Lung microvascular endothelial cell (primary cell): ENCODE results near the gene METTL25. TPM values are rescaled to one million over a fixed set of nuclear protein-coding genes. Genes with fewer than 3 reads are reported as not detected.
A peak's percentile ranks its signal among the peaks of the same experiment; 100 is the strongest.
"Not testable (repeated sequence)": the region's sequence is repeated elsewhere in the genome, so short reads cannot be mapped to it uniquely, and the experiment has no call there.

Experiments
- DNase-seq, 2 donors: peaks; one replicate each; pipeline versions ENCODE4 v3.0.0 to v3.0.0-alpha.2; 2010; ENCODE audit warnings: low read depth in 2 of 2
- total RNA-seq: library from RNA; depleted of rRNA; stranded (reverse); fragments of >200 nt; gene quantifications from 2 replicates; pipeline ENCODE4 v1.2.1, GENCODE V29; 2014

METTL25 gene, protein sequence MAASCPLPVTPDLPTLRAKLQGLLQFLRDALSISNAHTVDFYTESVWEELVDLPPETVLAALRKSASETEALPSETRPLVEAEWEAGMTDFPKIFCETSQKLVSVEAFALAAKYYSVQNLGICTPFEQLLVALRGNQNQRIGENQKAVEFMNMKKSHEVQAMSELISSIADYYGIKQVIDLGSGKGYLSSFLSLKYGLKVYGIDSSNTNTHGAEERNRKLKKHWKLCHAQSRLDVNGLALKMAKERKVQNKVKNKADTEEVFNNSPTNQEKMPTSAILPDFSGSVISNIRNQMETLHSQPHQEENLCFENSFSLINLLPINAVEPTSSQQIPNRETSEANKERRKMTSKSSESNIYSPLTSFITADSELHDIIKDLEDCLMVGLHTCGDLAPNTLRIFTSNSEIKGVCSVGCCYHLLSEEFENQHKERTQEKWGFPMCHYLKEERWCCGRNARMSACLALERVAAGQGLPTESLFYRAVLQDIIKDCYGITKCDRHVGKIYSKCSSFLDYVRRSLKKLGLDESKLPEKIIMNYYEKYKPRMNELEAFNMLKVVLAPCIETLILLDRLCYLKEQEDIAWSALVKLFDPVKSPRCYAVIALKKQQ
- 8.1 and 15.7 TPM in 2 replicates for total RNA-seq

DNA sequence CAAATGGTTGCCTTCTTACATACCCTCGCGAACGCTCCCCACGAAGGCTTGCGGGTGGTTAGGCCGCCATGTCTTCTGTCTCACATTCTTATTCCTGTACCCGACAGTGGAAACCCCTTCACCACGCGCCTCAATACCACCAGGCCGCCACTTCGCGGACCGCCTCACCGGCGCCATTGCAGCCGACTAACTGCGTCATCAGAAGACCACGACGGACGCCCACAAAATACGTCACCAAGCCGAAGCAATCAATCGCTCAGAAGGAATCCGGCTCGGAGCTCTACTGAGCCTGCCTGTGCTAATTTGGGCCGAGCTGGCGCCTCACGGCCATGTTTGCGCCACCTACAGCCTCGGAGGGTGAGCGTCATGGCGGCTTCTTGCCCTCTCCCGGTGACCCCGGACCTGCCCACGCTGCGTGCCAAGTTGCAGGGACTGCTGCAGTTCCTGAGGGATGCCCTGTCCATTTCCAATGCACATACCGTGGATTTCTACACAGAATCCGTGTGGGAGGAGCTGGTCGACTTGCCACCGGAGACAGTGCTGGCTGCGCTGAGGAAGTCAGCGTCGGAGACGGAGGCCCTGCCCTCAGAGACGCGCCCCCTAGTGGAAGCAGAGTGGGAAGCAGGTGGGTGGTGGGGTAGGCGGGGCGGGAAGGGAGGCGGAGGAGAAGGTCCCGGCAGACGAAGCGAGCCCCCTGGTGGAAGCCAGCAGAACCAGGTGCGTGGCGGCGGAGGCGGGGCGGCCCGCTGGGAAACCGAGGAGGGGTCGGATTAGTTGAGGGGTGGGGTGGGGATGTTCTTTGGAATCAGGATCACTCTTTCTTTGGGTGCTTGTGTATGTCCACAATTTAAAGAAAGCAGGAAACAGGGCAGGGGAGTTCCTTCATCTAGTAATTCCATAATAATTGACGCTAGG is at the start of gene METTL25, which contains the start of gene CCDC59:
METTL25 (plus strand) TSS at position 330 of the 915 bp plus-strand sequence; CDS start at position 367, 37 bp downstream.
CCDC59 (minus strand) TSS at position 188 of the 915 bp plus-strand sequence; CDS start at position 177, 11 bp downstream.
- DNase-seq: peak; percentile 99 to 100

DNA sequence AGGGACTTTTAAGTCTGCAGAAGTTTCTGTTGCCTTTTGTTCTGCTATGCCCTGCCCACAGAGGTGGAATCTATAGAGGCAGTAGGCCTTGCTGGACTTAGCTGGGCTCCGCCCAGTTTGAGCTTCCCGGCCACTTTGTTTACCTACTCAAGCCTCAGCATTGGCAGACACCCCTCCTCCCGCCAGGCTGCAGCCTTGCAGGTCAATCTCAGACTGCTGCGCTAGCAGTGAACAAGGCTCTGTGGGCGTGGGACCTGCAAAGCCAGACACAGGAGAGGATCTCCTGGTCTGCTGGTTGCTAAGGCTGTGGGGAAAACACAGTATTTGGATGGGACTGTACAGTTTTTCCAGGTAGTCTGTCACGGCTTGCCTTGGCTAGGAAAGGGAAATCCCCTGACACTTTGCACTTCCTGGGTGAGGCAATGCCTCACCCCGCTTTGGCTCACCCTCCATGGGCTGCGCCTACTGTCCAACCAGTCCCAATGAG is 43.9 kb upstream of the METTL25 start:
- no peak for DNase-seq

DNA sequence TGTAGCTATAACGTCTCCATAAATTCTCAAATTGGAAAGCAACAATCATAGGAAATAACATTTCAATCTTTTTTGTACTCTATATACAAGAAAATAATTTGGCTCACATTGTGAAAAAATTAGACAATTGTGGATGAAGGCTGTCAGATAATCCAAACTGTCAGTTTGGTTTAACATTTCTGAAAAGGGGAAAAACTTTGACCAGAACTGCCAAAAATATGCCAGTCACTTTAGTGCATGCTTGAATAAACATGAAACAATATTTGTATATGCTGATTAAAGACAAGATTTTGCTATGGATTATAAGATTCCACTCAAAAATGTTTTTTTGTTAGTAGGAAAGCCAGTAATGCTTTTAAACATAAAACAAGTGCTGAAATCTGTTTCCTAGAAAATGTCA is 39.1 kb upstream of the METTL25 start:
- DNase-seq: no peak

DNA sequence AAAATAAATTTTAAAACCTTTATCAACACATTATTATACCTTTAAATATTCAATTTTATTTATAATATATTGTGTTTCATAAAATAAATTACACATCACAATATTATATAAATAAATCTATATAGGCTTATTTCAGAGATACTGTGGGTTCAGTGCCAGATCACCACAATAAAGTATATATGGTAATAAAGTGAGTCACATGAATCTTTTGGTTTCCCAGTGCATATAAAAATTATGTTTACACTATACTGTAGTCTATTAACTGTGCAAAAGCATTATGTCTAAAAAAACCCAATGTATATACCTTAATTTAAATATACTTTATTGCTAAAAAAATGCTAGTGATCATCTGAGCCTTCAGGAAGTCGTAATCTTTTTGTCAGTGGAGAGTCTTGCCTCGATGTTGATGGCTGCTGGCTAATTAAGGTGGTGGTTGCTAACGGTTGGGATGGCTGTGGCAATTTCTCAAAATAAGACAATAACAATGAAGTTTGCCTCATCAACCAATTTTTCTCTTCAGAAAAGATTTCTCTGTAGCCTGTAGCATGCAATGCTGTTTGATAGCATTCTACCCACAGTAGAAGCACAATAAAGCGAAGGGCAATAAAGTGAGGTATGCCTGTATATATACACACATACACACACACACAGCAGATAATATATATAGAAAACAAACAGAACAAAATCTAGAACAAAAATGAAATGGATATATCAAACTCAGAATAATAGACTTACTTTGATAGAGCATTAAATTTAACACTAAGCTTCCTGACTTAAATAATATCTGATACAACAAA is 32.6 kb upstream of the METTL25 start:
- no peak for DNase-seq

DNA sequence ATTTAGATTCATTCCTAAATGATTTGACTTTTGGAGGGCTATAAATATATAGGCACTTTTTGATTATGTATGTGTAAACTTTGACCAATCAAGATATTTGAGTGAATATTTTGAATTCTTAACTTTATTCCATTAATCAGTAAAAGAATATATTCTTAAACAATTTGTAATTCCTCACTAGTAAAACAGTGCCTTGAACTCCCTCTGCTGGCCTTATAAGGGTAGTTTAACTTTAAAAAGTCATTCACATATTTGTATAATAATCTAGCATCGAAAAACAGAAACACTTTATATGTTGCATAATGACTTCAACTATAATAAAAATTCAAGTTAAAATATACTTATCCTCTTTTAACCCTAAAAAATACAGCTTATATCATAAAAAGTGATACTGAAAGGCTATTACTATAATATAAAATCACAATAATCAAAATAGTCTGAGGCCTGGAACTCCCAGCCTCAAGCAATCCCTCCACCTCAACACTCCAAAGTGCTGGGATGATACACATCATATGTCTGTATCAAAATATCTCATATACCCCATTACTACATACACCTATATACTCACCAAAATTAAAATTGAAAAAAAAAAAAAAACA is 31.3 kb upstream of the METTL25 start:
- DNase-seq: peak; percentile 36 to 43

DNA sequence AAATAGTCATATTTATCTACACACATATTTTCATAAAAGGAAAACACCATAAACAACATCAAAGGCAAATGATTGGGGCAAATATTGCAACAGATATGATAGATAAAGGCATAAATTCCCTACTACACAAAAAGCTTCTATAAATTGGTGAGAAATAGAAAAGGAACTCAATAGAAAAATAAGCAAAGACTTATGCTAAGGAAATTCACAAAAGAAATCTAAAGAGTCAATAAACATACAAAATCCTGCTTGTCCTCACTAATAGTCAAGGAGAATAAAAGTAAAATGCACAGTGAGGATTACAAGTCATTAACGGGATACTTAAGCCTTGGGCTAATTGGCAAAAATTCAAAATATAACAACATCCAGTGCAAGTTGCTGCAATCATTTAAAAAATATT is 30.5 kb upstream of the METTL25 start:
- no peak for DNase-seq

DNA sequence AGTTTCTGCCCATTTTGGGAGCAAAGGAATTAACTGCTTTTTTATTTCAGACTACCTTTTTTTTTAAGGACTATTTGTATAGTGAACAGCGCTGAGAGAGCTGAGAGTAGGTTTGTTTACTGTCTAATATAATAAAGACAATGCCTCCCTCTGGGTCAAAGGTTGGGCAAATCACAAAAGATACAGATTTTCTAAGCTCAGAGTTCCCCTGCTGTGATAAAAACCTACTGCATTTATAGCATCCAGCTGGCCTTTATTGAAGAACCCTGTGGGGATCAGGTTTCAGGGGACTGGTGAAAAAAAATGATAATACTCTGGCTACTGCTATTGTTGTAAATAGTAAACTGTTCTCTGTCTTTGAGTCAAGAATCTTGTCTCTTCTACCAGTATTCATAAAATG is 28.8 kb upstream of the METTL25 start:
- DNase-seq: no peak

DNA sequence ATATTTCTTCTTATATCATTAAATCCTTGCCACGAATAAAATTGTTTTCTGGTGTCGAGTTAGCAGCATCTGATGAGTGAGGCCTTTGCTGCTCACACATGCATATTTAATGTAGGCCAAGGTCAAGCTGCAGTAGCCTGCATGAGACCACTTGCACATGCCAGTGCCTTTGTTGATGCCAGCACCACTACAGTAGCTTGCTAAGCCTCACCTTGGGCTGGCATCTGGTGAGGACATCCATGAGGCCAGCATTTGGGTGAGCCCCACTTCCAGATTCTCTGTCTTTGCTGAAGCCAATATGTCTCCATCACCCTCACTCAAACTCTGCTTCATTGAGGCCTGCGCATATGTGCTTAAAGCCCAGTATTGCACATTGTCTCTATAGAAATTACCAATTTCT is 8.2 kb upstream of the METTL25 start:
- DNase-seq: no peak

DNA sequence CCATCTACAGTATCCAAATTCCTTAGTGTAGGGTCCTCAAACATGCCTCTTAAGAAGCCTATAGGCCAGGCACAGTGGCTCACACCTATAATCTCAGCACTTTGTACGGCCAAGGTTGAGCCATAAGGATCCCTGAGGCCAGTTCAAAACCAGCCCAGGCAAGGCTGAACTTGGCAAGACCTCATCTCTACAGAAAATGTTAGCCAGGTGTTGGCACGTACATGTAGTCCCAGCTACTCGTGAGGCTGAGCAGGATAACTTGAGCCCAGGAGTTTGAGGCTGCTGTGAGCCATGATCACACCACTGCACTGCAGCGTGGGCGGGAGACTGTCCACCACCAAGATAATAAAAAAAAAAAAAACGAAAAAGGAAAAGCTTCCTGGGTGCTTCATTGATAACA is 6.9 kb upstream of the METTL25 start:
- no peak for DNase-seq

DNA sequence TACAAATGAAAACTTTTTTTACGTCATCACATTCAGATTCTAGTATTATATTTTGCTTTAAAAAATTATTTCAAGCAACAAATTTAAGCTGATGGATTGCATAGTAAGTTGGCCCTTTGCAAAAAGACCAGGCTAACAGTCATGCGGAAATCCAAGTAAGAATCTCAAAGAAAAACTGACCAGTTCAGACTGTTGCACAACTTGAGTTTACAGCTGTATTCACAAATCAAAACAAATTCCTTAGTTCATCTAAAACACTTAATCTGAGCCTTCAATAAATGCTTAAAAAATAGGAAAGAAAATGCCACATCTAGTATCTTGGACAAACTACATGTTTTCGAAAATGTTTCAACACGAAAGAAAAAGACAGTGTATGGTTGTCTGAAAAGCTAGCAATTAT is 989 bp upstream of the METTL25 start:
- no peak for DNase-seq

DNA sequence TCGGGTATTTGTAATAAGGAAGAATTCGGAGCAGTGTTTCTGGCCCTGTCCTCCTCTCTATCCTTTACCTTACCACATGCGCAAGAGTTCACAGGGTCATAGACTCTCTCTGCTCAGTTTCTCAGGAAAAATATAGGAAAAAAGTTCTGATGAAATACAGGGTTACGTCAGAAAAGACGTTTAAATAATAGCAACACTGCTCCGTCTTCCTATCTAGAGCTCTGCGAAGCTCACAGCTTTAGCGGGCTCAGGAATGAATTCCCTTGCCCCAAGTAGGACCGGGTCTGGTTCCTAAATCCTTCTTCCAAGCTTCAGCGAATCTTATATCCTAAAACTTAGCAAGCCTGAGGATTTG is 507 bp upstream of the METTL25 start:
- DNase-seq: no peak

DNA sequence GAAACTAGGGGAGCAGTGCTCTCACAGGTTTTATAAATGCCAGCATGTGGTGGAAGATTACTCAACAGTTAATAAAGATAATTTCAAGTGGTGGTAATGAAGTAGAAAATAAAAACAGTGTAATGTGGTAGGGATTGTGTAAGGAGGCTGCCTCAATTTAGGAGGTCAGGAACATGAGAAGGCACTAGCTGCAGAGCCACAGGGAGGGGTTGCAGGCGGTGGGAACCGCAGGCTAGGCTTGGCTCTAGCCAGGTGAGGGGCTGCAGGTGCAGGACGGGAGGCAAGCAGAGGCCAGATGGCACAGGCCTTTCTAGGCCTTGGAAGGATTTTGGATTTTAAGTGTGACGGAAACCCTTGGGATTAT is 768 bp downstream of the METTL25 start:
- peak in 1 of 2 donors; percentile 21 for DNase-seq

DNA sequence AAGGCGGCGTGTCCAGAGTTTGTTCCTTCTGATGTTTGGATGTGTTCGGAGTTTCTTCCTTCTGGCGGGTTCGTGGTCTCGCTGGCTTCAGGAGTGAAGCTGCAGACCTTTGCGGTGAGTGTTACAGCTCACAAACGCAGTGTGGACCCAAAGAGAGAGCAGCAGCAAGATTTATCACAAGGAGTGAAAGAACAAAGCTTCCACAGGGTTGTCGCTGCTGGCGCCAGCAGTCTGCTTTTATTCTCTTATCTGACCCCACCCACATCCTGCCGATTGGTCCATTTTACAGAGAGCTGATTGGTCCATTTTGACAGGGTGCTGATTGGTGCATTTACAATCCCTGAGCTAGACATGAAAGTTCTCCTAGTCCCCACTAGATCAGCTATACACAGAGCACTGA is 2.5 kb downstream of the METTL25 start:
- not testable (repeated sequence) for DNase-seq

DNA sequence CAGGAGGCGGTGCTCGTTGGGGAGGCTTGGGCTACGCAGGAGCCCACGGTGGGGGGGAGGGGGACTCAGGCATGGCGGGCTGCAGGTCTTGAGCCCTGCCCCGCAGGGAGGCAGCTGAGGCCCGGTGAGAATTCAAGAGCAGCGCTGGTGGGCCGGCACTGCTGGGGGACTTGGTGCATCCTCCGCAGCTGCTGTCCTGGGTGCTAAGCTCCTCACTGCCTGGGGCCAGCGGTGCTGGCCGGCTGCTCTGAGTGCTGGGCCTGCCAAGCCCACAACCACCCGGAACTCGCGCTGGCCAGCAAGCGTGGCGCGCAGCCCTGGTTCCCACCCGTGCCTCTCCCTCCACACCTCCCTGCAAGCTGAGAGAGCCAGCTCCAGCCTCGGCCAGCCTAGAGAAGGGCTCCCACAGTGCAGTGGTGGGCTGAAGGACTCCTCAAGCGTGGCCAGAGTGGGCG is 3.2 kb downstream of the METTL25 start:
- DNase-seq: no peak

DNA sequence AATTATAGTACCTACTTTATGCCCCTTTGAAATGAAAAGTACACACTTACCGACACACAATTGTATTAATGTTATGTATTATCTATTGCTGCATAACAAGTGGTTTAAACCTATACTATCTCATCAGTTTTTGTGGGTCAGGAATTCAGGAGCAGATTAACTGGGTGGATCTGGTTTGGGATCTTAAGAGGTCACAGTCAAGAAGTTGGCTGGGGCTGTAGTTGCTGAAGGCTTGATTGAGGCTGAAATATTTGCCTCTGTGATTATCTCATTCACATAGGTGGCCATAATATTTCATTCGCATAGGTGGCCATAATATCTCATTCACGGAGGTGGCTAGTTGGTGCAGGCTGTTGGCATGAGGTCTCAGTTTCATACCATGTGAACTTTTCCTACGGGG is 5.7 kb downstream of the METTL25 start:
- no peak for DNase-seq

DNA sequence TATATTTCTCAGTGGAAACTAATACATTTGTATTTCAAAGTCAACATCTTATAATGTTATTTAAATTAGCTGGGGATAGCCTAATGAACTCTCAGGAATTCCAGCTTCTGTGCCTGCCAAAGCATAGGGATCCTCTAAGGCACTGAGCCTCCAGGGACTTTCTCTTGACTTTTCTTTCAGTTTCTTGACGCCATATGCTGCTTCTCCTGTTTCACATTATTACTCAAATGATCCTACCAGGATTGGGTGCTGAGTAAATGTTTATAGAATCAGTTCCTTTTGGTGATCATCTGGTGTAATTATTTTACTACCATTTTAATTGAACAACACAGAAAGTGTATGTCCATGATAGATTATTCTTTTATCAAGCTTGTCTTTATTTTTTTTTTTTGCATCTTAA is 7.9 kb downstream of the METTL25 start:
- no peak for DNase-seq

DNA sequence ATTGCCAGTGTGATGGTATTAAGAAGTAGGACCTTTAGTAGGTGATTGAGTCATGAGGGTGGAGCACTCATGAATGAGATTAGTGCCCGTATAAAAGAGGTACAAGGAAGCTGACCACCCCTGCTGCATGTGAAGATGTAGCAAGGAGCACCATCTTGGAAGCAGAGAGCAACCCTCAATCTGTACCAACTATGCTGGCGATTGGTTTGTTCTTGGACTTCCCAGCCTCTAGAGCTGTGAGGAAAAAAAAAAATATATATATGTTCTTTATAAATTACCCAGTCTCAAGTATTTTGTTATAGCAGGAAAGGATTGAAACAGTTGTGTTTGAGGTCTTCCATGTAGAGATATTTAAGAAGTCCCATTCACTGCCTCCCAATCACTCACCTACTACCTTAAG is 16.9 kb downstream of the METTL25 start:
- DNase-seq: no peak

DNA sequence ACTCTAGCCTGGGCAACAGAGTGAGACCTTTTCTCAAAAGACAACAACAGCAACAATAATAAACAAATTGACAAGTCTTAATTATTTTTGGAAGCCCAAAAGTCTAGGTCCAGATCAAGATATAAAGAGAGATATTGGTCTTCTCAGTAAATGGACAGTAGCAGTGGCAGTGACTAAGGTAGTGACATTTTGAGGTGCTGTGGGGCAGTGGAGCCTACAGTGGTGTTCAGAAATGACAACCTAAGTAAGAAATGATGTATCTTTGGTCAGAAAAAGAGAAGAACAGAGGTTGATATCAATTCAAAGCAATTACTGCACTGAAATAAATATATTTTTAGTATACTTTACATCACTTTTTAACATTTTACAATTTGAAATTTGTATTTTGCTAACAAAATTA is 20.7 kb downstream of the METTL25 start:
- no peak for DNase-seq

DNA sequence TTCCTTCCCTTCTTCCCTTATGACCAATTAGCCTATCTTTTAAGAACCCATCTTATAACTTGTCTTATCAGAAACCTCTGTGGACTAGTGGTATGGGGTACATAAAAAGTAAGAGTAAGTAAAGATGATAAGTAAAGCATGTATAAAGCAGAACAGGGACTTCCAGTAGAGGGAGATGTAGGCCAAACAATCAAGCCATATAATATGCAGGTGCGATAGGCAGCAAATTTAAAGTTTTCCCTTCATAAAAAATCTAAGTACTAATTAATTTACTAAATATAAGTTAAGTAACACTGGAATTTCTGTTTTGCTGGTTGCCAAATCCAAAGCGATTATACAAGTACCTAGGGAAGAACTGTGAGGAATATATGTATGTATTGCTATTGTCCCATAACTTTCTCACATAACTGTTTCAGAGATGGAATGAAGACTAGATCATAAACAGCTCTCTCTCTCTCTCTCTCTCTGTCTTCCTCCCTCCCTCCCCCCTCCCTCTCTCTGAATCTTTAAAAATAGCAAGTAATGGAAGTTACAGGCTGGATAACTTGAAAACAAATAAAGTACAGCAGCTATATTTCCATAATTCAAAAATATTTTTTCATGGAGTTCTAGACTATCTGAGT is 25.7 kb downstream of the METTL25 start:
- peak; percentile 60 to 68 for DNase-seq

DNA sequence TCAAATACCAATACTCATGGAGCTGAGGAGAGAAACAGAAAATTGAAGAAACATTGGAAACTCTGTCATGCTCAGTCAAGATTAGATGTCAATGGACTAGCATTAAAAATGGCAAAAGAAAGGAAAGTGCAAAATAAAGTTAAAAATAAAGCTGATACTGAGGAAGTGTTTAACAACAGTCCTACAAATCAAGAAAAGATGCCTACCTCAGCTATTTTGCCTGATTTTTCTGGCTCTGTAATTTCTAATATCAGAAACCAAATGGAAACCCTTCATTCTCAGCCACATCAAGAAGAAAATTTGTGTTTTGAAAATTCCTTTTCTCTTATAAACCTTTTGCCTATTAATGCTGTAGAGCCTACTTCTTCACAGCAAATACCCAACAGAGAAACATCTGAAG is 40.5 kb downstream of the METTL25 start:
- no peak for DNase-seq
